Activated B cell treated with CpG ODN at 0.5 μM for 24 hours (primary cell): Measurements from ENCODE around the gene INSYN1. TPM values are rescaled to one million over a fixed set of nuclear protein-coding genes. Genes with fewer than 3 reads are reported as not detected.
A peak's percentile ranks its signal among the peaks of the same experiment; 100 is the strongest.

Source experiments
- ATAC-seq: fragments of 200-7000 bp; cut with Tn5 transposase; one replicate; pipeline ENCODE4 v1.10.0; 2021; ENCODE audit warnings: low read depth, mild to moderate bottlenecking, moderate library complexity
- CTCF ChIA-PET: fragments of 350-600 bp; sonication (Branson Sonifier 250); formaldehyde crosslinking; loops from one replicate; lab custom pipeline; 2021; ENCODE audit warnings: antibody characterized with exemption; lab: Charles Lee
- POLR2A ChIA-PET: fragments of 350-600 bp; sonication (Branson Sonifier 250); formaldehyde crosslinking; loops from one replicate; lab custom pipeline; 2021; ENCODE audit warnings: antibody characterized with exemption; lab: Charles Lee
- DNase-seq: peaks from one replicate; pipeline ENCODE4 v3.0.0; 2022
- H3K27ac Mint-ChIP-seq: one replicate; pipeline ENCODE4 v1.8.0; 2020; ENCODE audit warnings: mixed read lengths
- H3K27me3 Mint-ChIP-seq: one replicate; pipeline ENCODE4 v1.8.0; 2021; ENCODE audit warnings: mixed read lengths
- H3K36me3 Mint-ChIP-seq: one replicate; pipeline ENCODE4 v1.8.0; 2021; ENCODE audit warnings: low read depth, mixed read lengths
- H3K4me1 Mint-ChIP-seq: one replicate; pipeline ENCODE4 v1.8.0; 2021; ENCODE audit warnings: mixed read lengths
- H3K4me3 Mint-ChIP-seq: one replicate; pipeline ENCODE4 v1.8.0; 2020; ENCODE audit warnings: mild to moderate bottlenecking, mixed read lengths
- H3K9me3 Mint-ChIP-seq: one replicate; pipeline ENCODE4 v1.8.0; 2020; ENCODE audit warnings: mixed read lengths
- CTCF ChIP-seq: fragments of 200-600 bp; IDR thresholded peaks from one replicate; pipeline ENCODE4 v1.8.0; 2022; ENCODE audit warnings: antibody characterized with exemption, mild to moderate bottlenecking
- intact Hi-C: fragments of 100-400 bp; cut with micrococcal nuclease; formaldehyde crosslinking; loops from one replicate; pipeline ENCODE4 v1.15.1; 2024
- total RNA-seq: library from RNA; stranded (reverse); gene quantifications from 2 replicates; pipeline ENCODE4 v1.2.3, GENCODE V29; 2022

Gene INSYN1
- not detected in 2 replicates for total RNA-seq

GRCh38 chr15:73753250-73754130 lies at the start of gene INSYN1:
Gene INSYN1, minus strand, starts transcription at chr15:73753351. Its CDS starts 2,221 bp downstream, at chr15:73751130.
- no peak for TF ChIP-seq CTCF
- DNase-seq (no peak), ATAC-seq (no peak)
- intact Hi-C loops = no loop called here
- POLR2A ChIA-PET = no interaction called here
- H3K4me3 Mint-ChIP-seq = peak within 1 kb of the TSS; percentile 32
- no peaks in the 10 kb centered on the region for H3K9me3 Mint-ChIP-seq
- no peak within 1 kb of the TSS for H3K27ac Mint-ChIP-seq
- H3K4me1 Mint-ChIP-seq = peaks cover 2% of the 10 kb centered on the region
- CTCF ChIA-PET = no interaction called here
- peaks cover 41% of the 10 kb centered on the region for H3K27me3 Mint-ChIP-seq
- H3K36me3 Mint-ChIP-seq = no peaks in the 10 kb centered on the region

- intact Hi-C loops = no loop called here
- ChIA-PET POLR2A (no interaction called here), CTCF (no interaction called here)
- ATAC-seq (no peak), DNase-seq (no peak)
- TF ChIP-seq CTCF = no peak
- Mint-ChIP-seq H3K36me3 (no peaks in the 10 kb centered on the region), H3K9me3 (no peaks in the 10 kb centered on the region), H3K27me3 (no peaks in the 10 kb centered on the region), H3K4me3 (no peak overlapping the region), H3K4me1 (no peaks in the 10 kb centered on the region), H3K27ac (no peak overlapping the region)
Measured at GRCh38 chr15:73802431-73803041, 49.4 kb upstream of the INSYN1 start.

GRCh38 chr15:73800662-73801345 lies 47.7 kb upstream of the INSYN1 start:
- DNase-seq = no peak
- intact Hi-C loops = no loop called here
- H3K4me3 Mint-ChIP-seq = no peak overlapping the region
- no peak for TF ChIP-seq CTCF
- no peak overlapping the region for H3K27ac Mint-ChIP-seq
- H3K27me3 Mint-ChIP-seq = no peaks in the 10 kb centered on the region
- H3K9me3 Mint-ChIP-seq = no peaks in the 10 kb centered on the region
- ATAC-seq = no peak
- POLR2A ChIA-PET = no interaction called here
- H3K36me3 Mint-ChIP-seq = no peaks in the 10 kb centered on the region
- no peaks in the 10 kb centered on the region for H3K4me1 Mint-ChIP-seq
- CTCF ChIA-PET = no interaction called here

- no peak overlapping the region for H3K4me3 Mint-ChIP-seq
- CTCF ChIA-PET = no interaction called here
- no peaks in the 10 kb centered on the region for H3K36me3 Mint-ChIP-seq
- POLR2A ChIA-PET = no interaction called here
- no peaks in the 10 kb centered on the region for H3K4me1 Mint-ChIP-seq
- ATAC-seq (no peak), DNase-seq (no peak)
- no peak overlapping the region for H3K27ac Mint-ChIP-seq
- H3K9me3 Mint-ChIP-seq = no peaks in the 10 kb centered on the region
- TF ChIP-seq CTCF = no peak
- H3K27me3 Mint-ChIP-seq = no peaks in the 10 kb centered on the region
- intact Hi-C loops = no loop called here
Measured at GRCh38 chr15:73799466-73799865, 46.3 kb upstream of the INSYN1 start.
